Fibroblast of the aortic adventitia (primary cell): ENCODE results near the gene PIK3CB. TPM values are rescaled to one million over a fixed set of nuclear protein-coding genes. Genes with fewer than 3 reads are reported as not detected.
"Not testable (repeated sequence)": the region's sequence is repeated elsewhere in the genome, so short reads cannot be mapped to it uniquely, and the experiment has no call there.

Experiments used
- DNase-seq: peaks from one replicate; pipeline ENCODE4 v3.0.0-alpha.2; 2010; ENCODE audit warnings: low read depth
- H3K4me3 ChIP-seq: 2 replicates; pipeline ENCODE4 v1.5.1; 2011; ENCODE audit warnings: low read depth, mild to moderate bottlenecking, control low read depth, low read length, moderate library complexity
- total RNA-seq: library from RNA; depleted of rRNA; stranded (reverse); fragments of >200 nt; gene quantifications from 2 replicates; pipeline ENCODE4 v1.2.3, GENCODE V29; 2012; ENCODE audit warnings: low replicate concordance
- TF ChIP-seq, protein P1 (sequence below): IDR thresholded peaks from 2 replicates; pipeline ENCODE4 v1.5.1; 2011; ENCODE audit warnings: mild to moderate bottlenecking, low read length, control low read depth, inconsistent platforms; ENCODE audit not compliant: insufficient read depth

PIK3CB gene
- total RNA-seq, 1 donor, result 9.9 TPM

GRCh38 chr3:138861798-138862197, 27.1 kb upstream of the PIK3CB start:
- DNase-seq, result peak; percentile 39
- TF ChIP-seq, protein P1, sequence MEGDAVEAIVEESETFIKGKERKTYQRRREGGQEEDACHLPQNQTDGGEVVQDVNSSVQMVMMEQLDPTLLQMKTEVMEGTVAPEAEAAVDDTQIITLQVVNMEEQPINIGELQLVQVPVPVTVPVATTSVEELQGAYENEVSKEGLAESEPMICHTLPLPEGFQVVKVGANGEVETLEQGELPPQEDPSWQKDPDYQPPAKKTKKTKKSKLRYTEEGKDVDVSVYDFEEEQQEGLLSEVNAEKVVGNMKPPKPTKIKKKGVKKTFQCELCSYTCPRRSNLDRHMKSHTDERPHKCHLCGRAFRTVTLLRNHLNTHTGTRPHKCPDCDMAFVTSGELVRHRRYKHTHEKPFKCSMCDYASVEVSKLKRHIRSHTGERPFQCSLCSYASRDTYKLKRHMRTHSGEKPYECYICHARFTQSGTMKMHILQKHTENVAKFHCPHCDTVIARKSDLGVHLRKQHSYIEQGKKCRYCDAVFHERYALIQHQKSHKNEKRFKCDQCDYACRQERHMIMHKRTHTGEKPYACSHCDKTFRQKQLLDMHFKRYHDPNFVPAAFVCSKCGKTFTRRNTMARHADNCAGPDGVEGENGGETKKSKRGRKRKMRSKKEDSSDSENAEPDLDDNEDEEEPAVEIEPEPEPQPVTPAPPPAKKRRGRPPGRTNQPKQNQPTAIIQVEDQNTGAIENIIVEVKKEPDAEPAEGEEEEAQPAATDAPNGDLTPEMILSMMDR, result no peak
- H3K4me3 ChIP-seq, result no peak overlapping the region

DNA sequence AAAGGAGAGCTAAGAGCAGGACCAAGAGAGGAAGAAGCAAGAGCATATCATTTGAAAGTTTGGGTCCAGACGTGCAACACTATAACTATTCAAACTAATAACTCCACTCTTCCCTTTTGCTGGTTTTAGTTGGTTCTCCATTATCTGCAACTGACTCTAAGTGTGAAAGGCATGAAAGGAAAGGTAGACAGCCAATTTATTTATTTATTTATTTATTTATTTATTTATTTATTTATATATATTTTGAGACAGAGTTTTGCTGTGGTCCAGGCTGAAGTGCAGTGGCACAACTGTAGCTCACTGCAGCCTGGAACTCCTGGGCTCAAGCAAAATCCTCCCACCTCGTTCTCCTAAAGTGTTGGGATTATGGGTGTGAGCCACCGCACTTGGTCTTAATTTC, 22.1 kb upstream of the PIK3CB start:
- DNase-seq, result no peak
- no peak overlapping the region for H3K4me3 ChIP-seq
- TF ChIP-seq, protein P1, result no peak

- DNase-seq, result no peak
- no peak overlapping the region for H3K4me3 ChIP-seq
- TF ChIP-seq, protein P1, result no peak
These were observed 20.2 kb upstream of the PIK3CB start for GRCh38 chr3:138854940-138855339.

DNA sequence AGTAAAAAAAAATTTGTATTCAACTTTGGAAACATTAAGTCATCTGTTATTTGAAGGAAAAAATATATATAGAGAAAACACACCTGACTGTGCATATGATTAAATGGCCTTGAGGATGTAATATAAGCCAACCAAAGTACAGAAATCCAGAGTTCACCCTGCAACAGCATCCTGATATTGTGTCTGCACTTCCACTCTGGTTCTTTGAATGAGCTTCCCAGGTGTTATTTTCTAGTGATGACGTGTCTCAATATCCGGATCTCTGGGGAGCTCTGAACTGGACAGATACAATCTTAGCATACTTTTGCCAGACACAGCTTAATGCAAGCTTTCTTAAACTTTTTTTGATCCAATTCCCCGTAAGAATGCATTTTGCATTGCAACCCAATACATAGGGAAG, 19.5 kb upstream of the PIK3CB start:
- DNase-seq, result no peak
- TF ChIP-seq, protein P1, result no peak
- no peak overlapping the region for H3K4me3 ChIP-seq

DNA sequence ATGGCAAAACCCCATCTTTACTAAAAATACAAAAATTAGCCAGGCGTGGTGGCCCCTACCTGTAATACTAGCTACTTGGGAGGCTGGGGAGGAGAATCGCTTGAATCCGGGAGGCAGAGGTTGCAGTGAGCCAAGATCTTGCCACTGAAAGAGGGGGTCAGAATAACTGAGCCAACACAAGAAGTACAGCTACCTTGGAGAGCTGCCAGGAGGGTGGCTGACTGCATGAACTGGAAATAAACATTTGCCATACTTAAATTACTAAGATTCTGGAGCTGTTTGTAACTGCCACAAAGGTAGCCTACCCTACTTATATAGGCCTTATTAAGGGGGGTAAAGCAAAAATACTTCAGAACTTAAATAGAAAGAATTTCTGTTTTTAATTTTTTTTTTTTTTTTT, 15.4 kb upstream of the PIK3CB start:
- peak; percentile 25 for DNase-seq

DNA sequence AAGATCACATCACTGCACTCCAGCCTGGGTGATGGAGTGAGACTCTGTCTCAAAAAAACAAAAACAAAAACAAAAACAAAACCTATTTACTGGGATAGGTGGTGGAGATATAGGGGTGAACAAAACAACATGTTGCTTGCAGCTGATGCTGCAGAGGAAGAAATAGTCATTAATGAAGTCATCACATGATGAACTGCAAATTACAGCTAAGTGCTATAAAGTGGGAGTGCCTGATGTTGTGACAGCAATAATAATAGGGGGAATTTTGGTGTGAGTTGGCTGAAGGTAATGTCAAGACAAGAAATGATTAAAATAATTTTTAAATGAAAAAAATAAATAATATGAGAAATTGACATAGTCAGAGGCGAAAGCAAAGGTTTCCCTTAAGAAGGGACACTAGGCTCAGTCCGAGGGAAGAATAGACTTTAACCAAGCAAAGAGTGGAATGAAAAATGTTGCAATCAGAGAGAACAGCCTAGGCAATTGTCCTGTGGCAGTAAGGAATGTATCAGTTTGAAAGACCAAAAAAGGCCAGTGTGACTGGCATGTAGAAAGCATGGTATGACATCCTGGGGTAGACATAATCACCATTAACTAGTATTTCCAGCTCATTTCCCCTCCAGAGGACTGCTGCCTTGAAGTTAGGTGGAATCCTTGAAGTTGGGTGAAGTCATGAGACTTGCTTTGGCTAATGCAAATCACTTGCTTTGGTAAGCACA, 14.7 kb upstream of the PIK3CB start:
- no peak overlapping the region for H3K4me3 ChIP-seq
- DNase-seq, result no peak
- TF ChIP-seq, protein P1, result no peak

More for the DNA sequence above, 15.4 kb upstream of the PIK3CB start:
- TF ChIP-seq, protein P1, result no peak
- no peak overlapping the region for H3K4me3 ChIP-seq

DNA sequence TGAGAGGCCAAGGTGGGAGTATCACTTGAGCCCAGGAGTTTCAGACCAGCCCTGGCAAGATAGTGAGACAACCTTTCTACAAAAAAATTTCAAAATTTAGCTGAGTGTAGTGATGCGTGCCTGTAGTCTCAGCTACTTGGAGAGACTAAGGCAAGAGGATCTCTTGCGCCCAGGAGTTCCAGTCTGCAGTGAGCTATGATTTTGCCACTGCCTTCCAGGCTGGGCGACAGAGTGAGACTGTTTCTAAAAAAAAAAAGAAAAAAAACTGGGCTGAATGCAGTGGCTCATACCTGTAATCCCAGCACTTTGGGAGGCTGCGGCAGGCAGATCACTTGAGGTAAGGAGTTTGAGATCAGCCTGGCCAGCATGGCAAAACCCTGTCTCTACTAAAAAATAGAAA, 14.0 kb upstream of the PIK3CB start:
- DNase-seq, result no peak
- H3K4me3 ChIP-seq, result no peak overlapping the region
- TF ChIP-seq, protein P1, result no peak

GRCh38 chr3:138846824-138847223, 12.1 kb upstream of the PIK3CB start:
- H3K4me3 ChIP-seq, DNase-seq: not testable (repeated sequence)
